NCI-H460 (cell line): Measurements from ENCODE around the gene RAF1. TPM values are rescaled to one million over a fixed set of nuclear protein-coding genes. Genes with fewer than 3 reads are reported as not detected.
"Not testable (repeated sequence)": the region's sequence is repeated elsewhere in the genome, so short reads cannot be mapped to it uniquely, and the experiment has no call there.

Experiments used
- DNase-seq: peaks from one replicate; pipeline ENCODE4 v3.0.0-alpha.2; 2016; ENCODE audit warnings: low read depth; ENCODE audit errors: extremely low read depth
- total RNA-seq: library from RNA; depleted of rRNA; stranded (reverse); fragments of >200 nt; shearing (Covaris generic); gene quantifications from 2 replicates; pipeline ENCODE4 v1.2.3, GENCODE V29; 2014

The RAF1 gene
- total RNA-seq, 1 experiment from 2014 or later = 47.8 TPM

DNA sequence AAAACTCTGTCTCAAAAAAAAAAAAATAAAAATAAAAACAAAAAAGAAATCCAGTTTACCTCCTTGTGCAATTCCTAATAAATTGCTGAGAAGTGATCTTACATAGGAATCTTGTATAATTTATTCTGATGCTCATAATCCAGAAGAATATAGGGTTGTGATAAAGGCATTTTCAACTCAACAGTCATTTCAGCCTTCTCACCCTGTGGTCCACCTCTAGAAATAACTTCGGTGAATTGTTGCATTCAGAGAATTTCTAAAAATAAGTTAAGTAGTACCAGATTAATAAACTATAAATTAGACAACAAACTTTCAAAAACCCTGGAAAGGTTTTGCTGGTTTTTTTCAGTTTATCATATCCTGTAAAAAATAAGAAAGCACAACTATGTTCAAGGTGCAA is 20.2 kb downstream of the RAF1 start:
- DNase-seq = no peak

DNA sequence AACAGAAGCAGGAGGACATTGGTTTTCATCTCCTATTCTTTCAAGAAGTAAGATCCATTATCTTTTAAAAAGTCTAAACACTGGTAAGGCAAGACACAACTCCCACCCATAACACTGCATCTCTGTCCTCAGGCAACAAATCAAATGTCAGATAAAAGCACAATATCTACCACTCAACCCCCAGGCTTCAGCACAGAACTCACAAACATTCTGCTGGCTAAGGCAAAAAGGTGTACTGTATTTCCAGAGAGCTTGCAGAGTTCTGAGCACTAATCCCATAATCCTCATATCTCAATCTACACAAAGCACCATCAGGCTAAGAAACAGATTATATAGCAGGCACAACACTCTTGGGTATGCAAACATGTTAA is 20.9 kb downstream of the RAF1 start:
- DNase-seq = no peak

DNA sequence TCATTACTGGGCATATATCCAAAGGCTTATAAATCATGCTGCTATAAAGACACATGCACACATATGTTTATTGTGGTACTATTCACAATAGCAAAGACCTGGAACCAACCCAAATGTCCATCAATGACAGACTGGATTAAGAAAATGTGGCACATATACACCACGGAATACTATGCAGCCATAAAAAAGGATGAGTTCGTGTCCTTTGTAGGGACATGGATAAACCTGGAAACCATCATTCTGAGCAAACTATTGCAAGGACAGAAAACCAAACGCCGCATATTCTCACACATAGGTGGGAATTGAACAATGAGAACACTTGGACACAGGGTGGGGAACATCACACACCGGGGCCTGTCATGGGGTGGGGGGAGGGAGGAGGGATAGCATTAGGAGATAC is 23.1 kb downstream of the RAF1 start:
- not testable (repeated sequence) for DNase-seq

DNA sequence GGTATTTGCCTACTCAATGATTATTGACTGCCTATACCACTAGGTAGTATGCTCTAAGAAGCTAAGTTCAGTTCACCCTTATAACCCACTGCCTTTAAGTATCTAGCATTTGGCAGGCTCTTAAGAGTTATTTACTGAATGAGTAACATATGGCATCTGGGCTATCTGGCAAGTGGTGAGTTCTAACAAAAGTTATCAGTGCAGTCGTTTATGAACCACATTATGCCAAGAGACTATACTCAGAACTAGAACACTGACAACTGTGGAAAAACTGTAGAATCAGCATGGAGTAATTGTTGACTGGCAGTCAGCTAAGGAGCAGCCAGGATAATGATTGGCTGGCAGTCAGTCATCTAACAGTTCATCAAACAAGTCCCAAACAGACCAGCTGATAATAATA is 25.8 kb downstream of the RAF1 start:
- no peak for DNase-seq

DNA sequence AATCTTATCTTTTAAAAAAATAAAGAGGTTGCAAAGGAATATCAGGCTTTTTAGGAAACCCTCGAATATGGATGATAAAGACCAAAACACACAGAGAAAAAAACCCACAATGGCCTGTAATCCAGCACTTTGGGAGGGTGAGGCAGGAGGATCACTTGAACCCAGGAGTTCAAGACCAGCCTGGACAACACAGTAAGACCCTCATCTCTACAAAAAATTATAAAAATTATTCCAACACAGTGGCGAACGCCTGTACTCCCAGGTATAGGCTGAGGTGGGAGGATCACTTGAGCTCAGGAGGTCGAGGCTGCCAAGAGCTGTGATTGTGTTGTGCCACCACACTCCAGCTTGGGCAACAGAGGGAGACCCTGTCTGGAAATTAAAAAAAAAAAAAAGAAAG is 30.8 kb downstream of the RAF1 start:
- no peak for DNase-seq

DNA sequence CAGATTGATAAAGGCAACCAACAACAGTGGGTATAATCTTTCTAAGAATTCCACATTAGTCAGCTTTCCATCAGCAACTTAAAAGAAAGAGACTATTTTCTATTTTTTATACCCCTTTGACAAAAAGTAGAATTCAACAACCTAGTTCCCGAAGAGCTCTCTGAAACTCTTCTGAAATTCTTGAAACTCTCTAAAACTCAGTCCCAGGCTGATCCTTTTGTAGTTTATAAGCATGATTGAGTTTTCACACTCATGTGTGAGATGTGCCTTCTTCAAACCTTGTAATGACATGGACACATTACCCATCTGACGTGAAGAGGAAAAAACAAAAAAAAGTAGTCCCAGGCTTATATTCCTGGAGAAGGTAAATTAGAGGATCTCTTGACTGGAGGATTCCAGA is 31.4 kb downstream of the RAF1 start:
- no peak for DNase-seq

DNA sequence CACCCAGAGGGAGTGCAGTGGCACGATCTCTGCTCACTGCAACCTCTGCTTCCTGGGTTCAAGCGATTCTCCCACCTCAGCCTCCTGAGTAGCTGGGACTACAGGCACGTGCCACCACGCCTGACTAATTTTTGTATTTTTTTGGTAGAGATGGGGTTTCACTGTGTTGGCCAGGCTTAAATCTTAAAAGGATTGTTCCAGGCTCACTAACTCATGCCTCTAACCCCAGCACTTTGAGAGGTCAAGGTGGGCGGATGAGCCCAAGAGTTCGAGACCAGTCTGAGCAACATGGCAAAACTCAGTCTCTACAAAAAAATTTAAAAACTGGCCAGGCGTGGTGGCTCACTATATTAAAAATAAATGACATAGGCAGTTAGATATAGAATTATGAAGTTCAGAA is 33.1 kb downstream of the RAF1 start:
- not testable (repeated sequence) for DNase-seq

DNA sequence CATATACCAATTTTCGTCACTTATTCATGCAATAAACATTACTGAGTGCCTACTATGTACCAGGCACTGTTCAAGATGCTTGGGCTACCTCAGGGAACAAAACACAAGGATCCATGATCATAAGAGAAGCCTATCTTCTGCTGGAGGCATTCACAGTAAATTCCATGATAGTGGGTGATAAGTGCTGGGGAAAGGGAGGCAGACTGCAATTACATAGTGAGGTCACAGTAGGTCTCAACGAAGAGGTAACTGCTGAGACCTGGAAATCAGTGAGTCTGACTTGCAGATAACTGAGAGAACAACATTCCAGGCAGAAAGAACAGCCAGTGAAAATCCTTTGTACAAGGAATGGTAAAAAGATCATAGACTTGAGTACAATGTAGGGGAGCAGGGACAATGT is 33.6 kb downstream of the RAF1 start:
- no peak for DNase-seq

DNA sequence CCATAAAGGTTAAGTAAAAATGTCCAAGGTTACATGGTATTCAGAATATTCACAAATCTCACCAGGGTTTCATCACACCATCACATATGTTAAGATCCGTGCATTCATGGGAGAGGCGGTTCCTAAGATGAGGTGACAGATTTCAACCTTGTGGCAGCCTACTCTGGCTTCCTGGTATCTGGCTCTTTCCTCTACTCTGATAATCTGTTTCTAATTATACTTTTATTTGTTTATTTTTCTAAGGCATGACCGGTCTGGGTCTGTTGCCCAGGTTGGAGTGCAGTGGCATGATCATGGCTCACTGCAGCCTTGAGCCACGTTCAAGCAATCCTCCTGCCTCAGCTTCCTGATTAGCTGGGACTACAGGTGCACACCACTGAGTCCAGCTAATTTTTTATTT is 34.4 kb downstream of the RAF1 start:
- DNase-seq = no peak

DNA sequence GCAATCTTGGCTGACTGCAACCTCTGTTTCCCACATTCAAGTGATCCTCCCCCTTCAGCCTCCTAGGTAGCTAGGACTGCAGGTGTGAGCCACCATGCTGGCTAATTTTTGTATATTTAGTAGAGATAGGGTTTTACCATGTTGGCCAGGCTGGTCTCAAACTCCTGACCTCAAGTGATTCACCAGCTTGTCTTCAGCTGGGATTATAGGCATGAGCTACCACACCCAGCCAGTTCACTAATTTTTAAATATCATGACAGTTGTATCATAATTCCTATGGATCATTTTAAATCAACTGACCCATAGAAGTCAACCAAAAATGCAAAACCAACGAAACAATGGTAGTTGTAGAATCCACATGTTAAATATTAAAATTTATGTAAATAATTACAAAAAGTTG is 35.1 kb downstream of the RAF1 start:
- no peak for DNase-seq

DNA sequence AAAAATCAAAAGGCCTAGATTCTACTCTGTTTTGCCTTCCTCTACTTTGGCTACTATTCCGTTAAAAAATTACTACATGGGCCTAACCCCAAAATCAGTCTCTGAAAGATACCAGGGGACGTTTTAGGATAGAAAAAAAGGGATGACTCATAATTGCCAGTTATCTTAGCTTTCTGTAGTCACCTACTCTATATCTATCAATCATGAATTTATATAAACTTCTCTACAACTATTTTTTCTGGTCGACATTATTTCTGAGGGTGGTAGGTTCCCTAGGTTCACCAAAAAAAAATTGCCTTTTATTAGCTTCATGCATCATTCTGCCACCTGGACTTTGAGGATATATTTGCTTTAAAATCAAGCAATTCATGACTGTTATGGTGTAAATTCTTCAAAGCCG is 36.5 kb downstream of the RAF1 start:
- DNase-seq = no peak

DNA sequence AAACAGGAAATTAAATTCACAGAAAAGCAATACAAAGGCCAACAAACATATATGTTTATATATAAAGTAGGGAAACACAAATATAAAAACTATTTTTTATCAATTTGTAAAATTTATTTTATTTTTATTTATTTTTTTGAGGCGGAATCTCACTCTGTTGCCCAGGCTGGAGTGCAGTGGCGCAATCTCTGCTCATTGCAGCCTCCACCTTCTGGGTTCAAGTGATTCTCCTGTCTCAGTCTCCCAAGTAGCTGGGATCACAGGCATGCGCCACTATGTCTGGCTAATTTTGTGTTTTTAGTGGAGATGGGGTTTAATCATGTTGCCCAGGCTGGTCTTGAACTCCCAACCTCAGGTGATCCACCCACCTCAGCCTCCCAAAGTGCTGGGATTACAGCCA is 39.0 kb downstream of the RAF1 start:
- DNase-seq = not testable (repeated sequence)

DNA sequence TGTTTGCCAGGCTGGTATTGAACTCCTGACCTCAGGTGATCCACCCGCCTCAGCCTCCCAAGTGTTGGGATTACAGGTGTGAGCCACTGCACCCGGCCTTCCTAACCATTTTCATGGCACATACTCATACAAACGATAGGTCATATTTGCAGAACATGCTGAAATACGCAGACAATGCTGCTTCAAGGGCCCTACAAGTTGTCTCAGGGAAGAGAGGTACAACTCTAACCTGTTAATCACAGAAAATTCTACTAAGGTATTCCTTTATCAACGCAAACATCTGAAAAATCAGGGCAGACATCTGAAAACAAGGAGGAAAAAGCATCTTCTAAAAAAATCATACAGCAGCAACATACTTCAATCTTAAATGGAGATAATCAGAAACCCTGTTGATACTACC is 39.9 kb downstream of the RAF1 start:
- no peak for DNase-seq

DNA sequence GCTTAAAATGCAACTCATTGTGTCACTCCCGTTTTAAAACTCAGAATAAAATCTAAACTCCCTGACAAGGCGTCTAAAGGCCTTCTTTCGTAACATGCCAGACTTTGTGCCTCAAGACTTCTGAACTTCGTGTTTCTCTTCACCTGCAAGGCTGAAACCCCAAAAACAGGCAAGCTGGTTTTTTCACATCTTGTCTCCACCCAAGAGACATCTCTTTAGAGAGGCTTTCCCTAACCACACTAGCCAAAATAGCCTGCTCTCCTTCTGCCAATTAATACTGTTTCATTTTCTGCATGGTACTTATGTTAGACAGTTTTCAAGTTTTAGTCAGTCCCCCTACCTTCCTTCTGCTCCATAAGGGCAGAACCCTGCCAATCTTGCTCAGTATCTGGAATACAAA is 41.6 kb downstream of the RAF1 start:
- DNase-seq = no peak

DNA sequence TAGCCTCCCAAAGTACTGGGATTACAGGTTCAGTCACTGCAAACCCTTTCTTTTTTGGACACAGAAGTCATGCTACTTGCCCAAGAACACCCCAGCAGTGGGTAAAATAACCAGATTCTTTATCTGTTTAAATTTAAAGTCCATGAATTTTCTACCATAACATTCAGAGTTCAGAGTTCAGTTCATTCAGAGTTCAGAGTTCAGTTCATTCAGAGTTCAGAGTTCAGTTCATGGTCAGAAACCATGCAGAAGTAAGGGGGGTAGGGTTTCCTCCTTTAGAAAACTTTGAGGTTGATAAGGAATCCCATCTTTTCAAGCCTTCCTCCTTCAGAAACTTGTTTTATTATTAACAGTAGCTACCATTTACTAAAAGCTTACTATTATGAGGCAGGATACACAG is 43.2 kb downstream of the RAF1 start:
- no peak for DNase-seq

DNA sequence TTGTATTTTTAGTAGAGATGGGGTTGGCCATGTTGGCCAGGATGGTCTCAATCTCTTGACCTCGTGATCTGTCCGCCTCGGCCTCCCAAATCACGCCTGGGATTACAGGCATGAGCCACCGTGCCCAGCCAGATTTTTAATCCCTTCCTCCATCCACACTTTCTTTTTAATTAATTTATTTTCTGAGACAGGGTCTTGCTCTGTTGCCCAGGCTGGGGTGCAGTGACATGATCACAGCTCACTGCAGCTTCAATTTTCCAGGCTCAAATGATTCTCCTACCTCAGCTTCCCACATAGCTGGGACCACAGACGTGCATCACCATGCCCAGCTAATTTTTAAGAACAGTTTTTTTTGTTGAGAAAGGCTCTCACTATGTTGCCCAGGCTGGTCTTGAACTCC is 43.6 kb downstream of the RAF1 start:
- no peak for DNase-seq

DNA sequence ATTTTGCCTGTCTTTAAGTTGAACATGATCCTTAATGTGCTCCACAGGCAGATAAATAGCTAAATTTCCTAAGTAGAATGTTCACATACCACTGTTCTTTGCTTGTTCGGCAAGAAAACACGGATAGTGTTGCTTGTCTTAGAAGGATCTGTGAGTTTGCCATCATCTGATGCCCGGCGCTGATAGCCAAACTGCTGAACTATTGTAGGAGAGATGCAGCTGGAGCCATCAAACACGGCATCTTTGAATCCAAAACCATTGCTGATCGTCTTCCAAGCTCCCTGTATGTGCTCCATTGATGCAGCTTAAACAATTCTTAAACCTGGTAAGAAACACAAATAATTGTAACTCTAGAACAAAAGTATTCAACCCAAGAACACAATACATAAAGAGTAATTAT is 45.5 kb downstream of the RAF1 start:
- DNase-seq = no peak

DNA sequence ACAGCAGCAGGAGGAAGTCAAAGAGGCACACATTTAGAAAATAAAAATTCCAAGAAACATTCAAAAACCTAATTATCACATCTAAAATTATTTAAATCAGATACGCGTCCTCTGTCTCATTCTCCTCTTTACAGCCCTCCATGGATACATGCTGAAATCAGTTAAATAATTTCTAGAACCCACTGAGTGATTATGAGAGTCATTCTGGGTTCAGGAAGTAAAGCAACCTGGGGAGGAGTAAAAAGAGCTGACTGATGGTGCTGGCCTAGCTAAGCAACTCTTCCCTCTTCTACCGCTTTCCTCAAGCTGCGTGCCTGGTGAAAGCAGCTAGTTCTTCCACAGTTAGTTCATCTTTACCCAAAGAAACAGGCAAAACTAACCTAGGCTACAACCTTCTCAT is 48.7 kb downstream of the RAF1 start:
- DNase-seq = no peak

DNA sequence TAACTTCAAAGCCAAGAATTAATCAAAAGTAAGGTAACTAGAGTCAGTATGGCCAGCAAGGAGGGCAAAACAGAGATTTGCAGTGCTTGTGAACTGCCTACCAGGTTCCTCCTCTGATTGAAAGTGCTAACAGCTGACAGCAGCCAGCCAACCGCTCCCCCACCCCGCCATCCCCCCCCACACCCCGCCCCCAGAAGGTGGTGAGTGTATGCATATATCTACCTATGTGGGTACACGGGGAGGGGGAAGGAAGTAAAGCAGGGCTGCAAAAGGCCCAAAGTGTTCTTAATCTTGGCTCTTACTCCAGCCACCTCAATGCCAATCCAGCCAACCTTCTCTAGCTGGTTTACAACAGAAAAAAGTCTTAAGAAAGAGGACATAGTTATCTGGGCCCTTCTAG is 50.7 kb downstream of the RAF1 start:
- no peak for DNase-seq

DNA sequence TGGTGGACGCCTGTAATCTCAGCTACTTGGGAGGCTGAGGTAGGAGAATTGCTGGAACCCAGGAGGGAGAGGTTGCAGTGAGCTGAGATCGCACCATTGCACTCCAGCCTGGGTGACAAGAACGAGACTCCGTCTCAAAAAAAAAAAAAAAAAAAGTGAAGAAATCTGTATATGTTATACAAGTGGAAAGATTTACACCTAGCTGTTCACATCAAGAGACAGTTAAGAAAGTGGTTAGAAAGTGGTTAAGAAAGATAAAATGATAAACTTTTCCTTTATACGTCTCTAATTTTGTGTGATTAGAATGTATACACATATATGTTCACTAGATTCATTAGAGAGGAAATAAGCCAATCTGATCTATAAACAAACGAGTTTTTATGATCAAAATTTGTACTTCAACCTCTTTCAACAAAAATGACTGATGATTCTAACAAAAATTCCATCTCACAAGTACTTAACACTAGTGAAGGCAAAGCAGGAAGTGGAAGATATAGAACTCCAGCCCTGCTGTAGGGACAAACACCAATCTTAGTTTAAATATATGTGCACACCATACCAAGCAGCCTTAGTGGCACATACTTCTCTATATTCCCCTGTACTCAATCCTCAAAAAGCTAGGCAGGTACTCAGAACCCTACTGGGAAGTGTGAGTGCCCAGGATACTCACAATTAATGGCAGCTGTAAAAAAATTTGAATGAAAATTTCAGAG is 51.2 kb downstream of the RAF1 start:
- DNase-seq = no peak

DNA sequence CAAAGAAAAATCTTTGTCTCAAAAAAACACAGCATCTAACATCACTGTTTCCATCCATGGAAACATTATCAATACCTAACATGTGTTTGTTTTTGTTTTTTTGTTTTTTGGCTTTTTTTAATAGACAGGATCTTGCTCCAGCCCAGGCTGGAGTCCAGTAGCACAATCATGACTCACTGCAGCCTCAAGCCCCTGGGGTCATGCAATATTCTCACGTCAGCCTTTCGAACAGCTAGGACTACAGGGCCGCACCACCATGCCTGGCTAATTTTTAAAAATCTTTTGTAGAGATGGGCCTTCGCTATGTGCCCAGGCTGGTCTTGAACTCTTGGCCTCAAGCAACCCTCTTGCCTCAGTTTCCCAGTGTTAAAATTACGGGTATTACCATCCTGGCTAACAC is 52.8 kb downstream of the RAF1 start:
- no peak for DNase-seq

DNA sequence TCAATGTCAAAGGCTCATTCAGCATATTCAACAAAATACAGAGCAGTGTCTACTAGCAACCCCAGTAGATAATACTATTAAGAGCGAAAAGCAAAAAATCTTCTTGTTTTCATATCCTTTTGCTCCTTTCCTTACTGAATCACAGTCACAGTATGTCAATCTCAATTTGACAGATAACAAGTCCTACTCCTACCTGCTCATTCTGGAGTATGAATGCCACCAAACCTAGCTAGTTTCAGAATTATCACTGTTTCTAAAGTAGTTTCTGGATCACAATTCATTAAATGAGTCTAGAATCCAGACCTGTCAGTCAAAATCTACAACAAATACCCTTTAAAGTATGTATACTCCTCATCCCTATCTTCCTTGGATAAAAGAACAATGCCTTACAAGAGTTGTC is 55.5 kb downstream of the RAF1 start:
- DNase-seq = no peak

DNA sequence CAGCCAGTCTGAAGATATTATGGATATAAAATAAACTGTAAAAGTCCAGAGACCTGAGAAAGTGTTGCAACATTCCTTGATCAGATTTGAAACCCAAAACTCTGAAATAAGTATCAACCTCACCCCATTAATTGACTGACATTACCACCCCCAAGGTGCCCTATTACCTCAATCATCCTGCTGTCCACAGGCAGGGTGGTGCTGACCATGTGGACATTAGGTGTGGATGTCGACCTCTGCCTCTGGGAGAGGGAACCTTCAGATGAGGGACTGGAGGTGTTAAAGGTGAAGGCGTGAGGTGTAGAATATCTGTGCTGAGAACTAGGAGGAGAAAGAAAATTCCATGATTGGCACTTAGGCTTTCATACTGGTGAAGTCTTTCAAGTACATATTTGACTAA is 59.9 kb downstream of the RAF1 start:
- no peak for DNase-seq
